Keratinocyte (primary cell): ENCODE measurements around the gene TPSAB1. TPM values are rescaled to one million over a fixed set of nuclear protein-coding genes. Genes with fewer than 3 reads are reported as not detected.

Source experiments
- DNase-seq: peaks from one replicate; pipeline ENCODE4 v3.0.0-alpha.2; 2011; ENCODE audit warnings: low read depth, missing footprints, low spot score
- FAIRE-seq: peaks from 2 replicates; lab custom pipeline; 2011; peaks lifted over from hg19 to GRCh38; lab: Jason Lieb, UNC
- H2AFZ ChIP-seq: 2 replicates; pipeline ENCODE4 v1.6.0; 2012; ENCODE audit warnings: low read length, control low read depth, inconsistent platforms; ENCODE audit not compliant: control insufficient read depth
- H3K27ac ChIP-seq: 2 replicates; pipeline ENCODE4 v1.5.1; 2011; ENCODE audit warnings: low read length; ENCODE audit not compliant: control insufficient read depth, insufficient read depth
- H3K27me3 ChIP-seq: 3 replicates; pipeline ENCODE4 v1.6.0; 2011; ENCODE audit warnings: low read length; ENCODE audit not compliant: control insufficient read depth, insufficient read depth; ENCODE audit errors: extremely low read depth
- H3K36me3 ChIP-seq, 2 experiments: 2 replicates in 1 of 2; 3 replicates in 1 of 2; pipeline ENCODE4 v1.5.1; 2011; ENCODE audit warnings: low read length in 2 of 2, mild to moderate bottlenecking in 1 of 2; ENCODE audit not compliant: control insufficient read depth in 2 of 2, insufficient read depth in 2 of 2; ENCODE audit errors: extremely low read depth in 1 of 2
- H3K4me1 ChIP-seq: 3 replicates; pipeline ENCODE4 v1.5.1; 2011; ENCODE audit warnings: low read length; ENCODE audit not compliant: control insufficient read depth, insufficient read depth; ENCODE audit errors: extremely low read depth
- H3K4me2 ChIP-seq: 3 replicates; pipeline ENCODE4 v1.6.0; 2011; ENCODE audit warnings: low read depth, low read length; ENCODE audit not compliant: control insufficient read depth, insufficient read depth; ENCODE audit errors: extremely low read depth
- H3K4me3 ChIP-seq, 3 experiments: fragments of 200-600 bp in 1 of 3; sonication (generic) in 1 of 3; 2 replicates in 2 of 3; 3 replicates in 1 of 3; pipeline ENCODE4 v1.5.1; 2011 to 2016; ENCODE audit warnings: low read length in 3 of 3, mild to moderate bottlenecking in 3 of 3, control low read depth in 2 of 3, inconsistent platforms in 1 of 3, low read depth in 1 of 3, mixed read lengths in 1 of 3, mixed run types in 1 of 3, moderate library complexity in 1 of 3; ENCODE audit not compliant: control insufficient read depth in 2 of 3, insufficient read depth in 2 of 3; ENCODE audit errors: extremely low read depth in 1 of 3
- H3K79me2 ChIP-seq: 2 replicates; pipeline ENCODE4 v1.6.0; 2012; ENCODE audit warnings: low read length; ENCODE audit not compliant: control insufficient read depth, insufficient read depth
- H3K9ac ChIP-seq: 3 replicates; pipeline ENCODE4 v1.6.0; 2011; ENCODE audit warnings: low read length; ENCODE audit not compliant: control insufficient read depth, insufficient read depth; ENCODE audit errors: extremely low read depth
- H3K9me1 ChIP-seq: 3 replicates; pipeline ENCODE4 v1.6.0; 2011; ENCODE audit warnings: low read length; ENCODE audit not compliant: control insufficient read depth, insufficient read depth; ENCODE audit errors: extremely low read depth
- H3K9me3 ChIP-seq: 2 replicates; pipeline ENCODE4 v1.5.1; 2012; ENCODE audit warnings: low read depth, low read length; ENCODE audit not compliant: control insufficient read depth
- H4K20me1 ChIP-seq: 3 replicates; pipeline ENCODE4 v1.6.0; 2011; ENCODE audit warnings: low read length; ENCODE audit not compliant: control insufficient read depth, insufficient read depth; ENCODE audit errors: extremely low read depth
- EZH2 ChIP-seq: IDR thresholded peaks from one replicate; pipeline ENCODE4 v1.6.1; 2012; ENCODE audit warnings: inconsistent platforms, mild to moderate bottlenecking, low read length, moderate library complexity
- dilution Hi-C: fragments of 300-500 bp; cut with MboI; formaldehyde crosslinking; loops from one replicate; pipeline ENCODE4 v1.7.0; 2020; ENCODE audit warnings: low sequenced_read_pairs; ENCODE audit not compliant: extremely low pct_ligation_motif_present
- polyA plus RNA-seq, 5 experiments: library from polyadenylated mRNA; depleted of rRNA in 3 of 5; stranded (reverse) in 3 of 5; stranded (forward) in 1 of 5; unstranded in 1 of 5; fragments of >200 nt; gene quantifications; 1 replicate in 1 of 5; 2 replicates in 3 of 5; 3 replicates in 1 of 5; pipeline versions ENCODE4 v1.2.1 to v1.2.3, GENCODE V29; 2011 to 2012; ENCODE audit warnings: missing spikeins in 2 of 5, low read depth in 1 of 5, low replicate concordance in 1 of 5
- TF ChIP-seq, protein P1 (sequence below), 3 experiments: IDR thresholded peaks in 1 of 3; conservative IDR thresholded peaks in 1 of 3; optimal IDR thresholded peaks in 1 of 3; 2 replicates in 2 of 3; 3 replicates in 1 of 3; pipeline versions ENCODE3 to v1.5.1; 2011; ENCODE audit warnings: low read length in 3 of 3, mild to moderate bottlenecking in 3 of 3, moderate library complexity in 2 of 3, control low read depth in 1 of 3, inconsistent platforms in 1 of 3; ENCODE audit not compliant: insufficient read depth in 2 of 3; ENCODE audit errors: extremely low read depth in 1 of 3

The TPSAB1 gene
- polyA plus RNA-seq, 1 donor (not counting 4 experiments of a cell fraction or from before 2014, with no cell fraction given): not detected

DNA sequence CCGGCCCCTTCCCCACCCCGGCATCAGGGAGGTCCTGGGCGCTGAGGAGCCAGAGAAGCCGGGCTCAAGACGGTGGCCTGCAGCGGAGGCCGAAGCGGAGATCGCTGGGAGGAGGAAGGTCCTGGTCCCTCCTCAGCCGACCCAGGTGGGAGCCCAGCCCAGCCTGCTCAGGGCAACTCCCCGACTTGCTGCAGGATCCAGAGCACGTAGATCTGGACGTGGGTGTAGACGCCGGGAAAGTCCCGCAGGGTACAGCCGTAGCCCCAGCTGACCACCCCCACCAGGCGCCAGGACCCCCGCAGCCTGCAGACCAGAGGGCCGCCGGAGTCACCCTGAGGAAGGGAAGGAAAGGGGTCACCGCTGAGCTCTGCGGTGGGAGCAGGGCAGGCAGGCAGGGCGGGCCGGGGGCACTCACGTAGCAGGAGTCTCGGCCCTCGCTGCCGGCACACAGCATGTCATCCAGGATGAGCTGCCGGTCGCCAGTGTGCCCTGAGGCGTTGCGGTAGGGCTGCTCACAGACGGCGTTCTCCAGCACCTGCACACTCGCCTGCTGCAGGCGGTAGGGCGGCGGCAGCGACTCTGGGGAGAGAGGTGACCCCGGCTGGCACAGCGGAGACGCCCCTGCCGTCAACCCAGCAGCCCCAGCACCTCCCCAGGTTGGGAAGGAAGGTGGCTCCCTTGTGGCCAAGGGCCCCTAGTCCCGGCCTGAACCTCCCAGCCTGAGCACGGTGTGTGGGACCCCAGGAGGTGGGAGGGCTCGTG is 20.8 kb downstream of the TPSAB1 start:
- Histone ChIP-seq H3K4me1 (no peaks in the 10 kb centered on the region), H3K36me3 (no peaks in the 10 kb centered on the region), H3K9me3 (peaks cover 2% of the 10 kb centered on the region), H3K27ac (no peak overlapping the region), H3K4me3 (no peak overlapping the region), H3K27me3 (peaks cover 47% of the 10 kb centered on the region), H3K4me2 (no peak overlapping the region), H3K79me2 (no peaks in the 10 kb centered on the region), H4K20me1 (no peaks in the 10 kb centered on the region), H3K9me1 (no peaks in the 10 kb centered on the region), H3K9ac (no peak overlapping the region), H2AFZ (no peak overlapping the region)
- TF ChIP-seq, protein P1, sequence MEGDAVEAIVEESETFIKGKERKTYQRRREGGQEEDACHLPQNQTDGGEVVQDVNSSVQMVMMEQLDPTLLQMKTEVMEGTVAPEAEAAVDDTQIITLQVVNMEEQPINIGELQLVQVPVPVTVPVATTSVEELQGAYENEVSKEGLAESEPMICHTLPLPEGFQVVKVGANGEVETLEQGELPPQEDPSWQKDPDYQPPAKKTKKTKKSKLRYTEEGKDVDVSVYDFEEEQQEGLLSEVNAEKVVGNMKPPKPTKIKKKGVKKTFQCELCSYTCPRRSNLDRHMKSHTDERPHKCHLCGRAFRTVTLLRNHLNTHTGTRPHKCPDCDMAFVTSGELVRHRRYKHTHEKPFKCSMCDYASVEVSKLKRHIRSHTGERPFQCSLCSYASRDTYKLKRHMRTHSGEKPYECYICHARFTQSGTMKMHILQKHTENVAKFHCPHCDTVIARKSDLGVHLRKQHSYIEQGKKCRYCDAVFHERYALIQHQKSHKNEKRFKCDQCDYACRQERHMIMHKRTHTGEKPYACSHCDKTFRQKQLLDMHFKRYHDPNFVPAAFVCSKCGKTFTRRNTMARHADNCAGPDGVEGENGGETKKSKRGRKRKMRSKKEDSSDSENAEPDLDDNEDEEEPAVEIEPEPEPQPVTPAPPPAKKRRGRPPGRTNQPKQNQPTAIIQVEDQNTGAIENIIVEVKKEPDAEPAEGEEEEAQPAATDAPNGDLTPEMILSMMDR (optimal IDR thresholded peaks at IDR 0.05 in 1 of 3, IDR thresholded peaks at IDR 0.05 in 1 of 3, conservative IDR thresholded peaks at IDR 0.05 in 1 of 3; ENCODE audit: extremely low read depth in 1 of 3, insufficient read depth in 2 of 3, low read length in 3 of 3): no peak
- peak; percentile 86 for TF ChIP-seq EZH2
- FAIRE-seq (no peak), DNase-seq (no peak)
- dilution Hi-C loops: no loop called here

- Histone ChIP-seq H3K4me2 (no peak overlapping the region), H3K9ac (no peak overlapping the region), H3K9me1 (no peaks in the 10 kb centered on the region), H3K4me1 (no peaks in the 10 kb centered on the region), H4K20me1 (no peaks in the 10 kb centered on the region), H3K27ac (no peak overlapping the region), H3K27me3 (peaks cover 47% of the 10 kb centered on the region), H3K79me2 (no peaks in the 10 kb centered on the region), H3K4me3 (no peak overlapping the region), H3K9me3 (peaks cover 2% of the 10 kb centered on the region), H2AFZ (no peak overlapping the region), H3K36me3 (no peaks in the 10 kb centered on the region)
- TF ChIP-seq, protein P1 (optimal IDR thresholded peaks at IDR 0.05 in 1 of 3, IDR thresholded peaks at IDR 0.05 in 1 of 3, conservative IDR thresholded peaks at IDR 0.05 in 1 of 3; ENCODE audit: extremely low read depth in 1 of 3, insufficient read depth in 2 of 3, low read length in 3 of 3): no peak
- TF ChIP-seq EZH2: no peak
- dilution Hi-C loops: no loop called here
- no peak for DNase-seq
- no peak for FAIRE-seq
These were observed 21.8 kb downstream of the TPSAB1 start for GRCh38 chr16:1262210-1262845.
